Endothelial cell of umbilical vein (primary cell): Measurements from ENCODE around the gene BTN1A1. TPM values are rescaled to one million over a fixed set of nuclear protein-coding genes. Genes with fewer than 3 reads are reported as not detected.

Experiments used
- Bru-seq: library from RNA; stranded (reverse); fragments of 400-500 nt; gene quantifications from one replicate; lab custom pipeline; 2021; lab: Mats Ljungman, UMichigan
- BruChase-seq, 2 experiments: library from RNA; stranded (reverse); fragments of 400-500 nt; gene quantifications; one replicate each; lab custom pipeline; 2021; lab: Mats Ljungman, UMichigan
- BruUV-seq: library from RNA; stranded (reverse); fragments of 400-500 nt; replicated peaks from 2 replicates; lab custom pipeline; 2021; lab: Mats Ljungman, UMichigan
- CTCF ChIA-PET: fragments of 300-600, 350-600 bp; sonication (Branson Sonifier 250); formaldehyde crosslinking; loops from one replicate; lab custom pipeline; 2021; ENCODE audit warnings: antibody characterized with exemption, inconsistent platforms; lab: Charles Lee
- POLR2A ChIA-PET: fragments of 300-600, 350-600 bp; sonication (Branson Sonifier 250); formaldehyde crosslinking; loops from one replicate; lab custom pipeline; 2021; ENCODE audit warnings: antibody characterized with exemption, inconsistent platforms; lab: Charles Lee
- DNase-seq: peaks from one replicate; pipeline ENCODE4 v3.0.0-alpha.2; 2011; ENCODE audit warnings: low read depth, low spot score
- FAIRE-seq: peaks from 2 replicates; lab custom pipeline; 2011; peaks lifted over from hg19 to GRCh38; lab: Jason Lieb, UNC
- H2AFZ ChIP-seq: 2 replicates; pipeline ENCODE4 v1.6.0; 2012; ENCODE audit warnings: low read depth, low read length, control low read depth, inconsistent platforms
- H3K27ac ChIP-seq: 2 replicates; pipeline ENCODE4 v1.5.1; 2011; ENCODE audit warnings: low read depth, mild to moderate bottlenecking, control low read depth, low read length, moderate library complexity; ENCODE audit not compliant: insufficient read depth
- H3K27me3 ChIP-seq, 2 experiments: 2 replicates each; pipeline versions ENCODE4 v1.6.0 to v1.6.1; 2011; ENCODE audit warnings: low read length in 2 of 2, mixed read lengths in 1 of 2; ENCODE audit not compliant: control insufficient read depth in 2 of 2, insufficient read depth in 2 of 2
- H3K36me3 ChIP-seq, 2 experiments: 2 replicates in 1 of 2; 3 replicates in 1 of 2; pipeline ENCODE4 v1.5.1; 2011; ENCODE audit warnings: low read length in 2 of 2, mild to moderate bottlenecking in 1 of 2, moderate library complexity in 1 of 2; ENCODE audit not compliant: control insufficient read depth in 2 of 2, insufficient read depth in 2 of 2; ENCODE audit errors: extremely low read depth in 1 of 2
- H3K4me1 ChIP-seq: 3 replicates; pipeline ENCODE4 v1.5.1; 2011; ENCODE audit warnings: mild to moderate bottlenecking, low read length; ENCODE audit not compliant: control insufficient read depth, insufficient read depth; ENCODE audit errors: extremely low read depth
- H3K4me2 ChIP-seq: 2 replicates; pipeline ENCODE4 v1.6.1; 2011; ENCODE audit warnings: low read length, control low read depth, mixed read lengths; ENCODE audit not compliant: insufficient read depth
- H3K4me3 ChIP-seq, 3 experiments: fragments of 200-600 bp in 1 of 3; sonication (generic), shearing (Covaris generic) in 1 of 3; replicated peaks in 1 of 3; 2 replicates each; pipeline ENCODE4 v1.5.1; 2011 to 2016; ENCODE audit warnings: control low read depth in 3 of 3, low read length in 3 of 3, mild to moderate bottlenecking in 2 of 3, inconsistent platforms in 1 of 3, low read depth in 1 of 3, moderate library complexity in 1 of 3; ENCODE audit not compliant: insufficient read depth in 1 of 3
- H3K79me2 ChIP-seq: 2 replicates; pipeline ENCODE4 v1.6.0; 2012; ENCODE audit warnings: low read length, inconsistent platforms; ENCODE audit not compliant: control insufficient read depth, insufficient read depth
- H3K9ac ChIP-seq: replicated peaks from 2 replicates; pipeline ENCODE3; 2011; ENCODE audit warnings: low read length, control low read depth; ENCODE audit not compliant: insufficient read depth; ENCODE audit errors: extremely low read depth
- H3K9me1 ChIP-seq: replicated peaks from 3 replicates; pipeline ENCODE4 v1.6.0; 2011; ENCODE audit warnings: mild to moderate bottlenecking, low read length; ENCODE audit not compliant: control insufficient read depth, insufficient read depth; ENCODE audit errors: extremely low read depth
- H3K9me3 ChIP-seq: replicated peaks from 2 replicates; pipeline ENCODE4 v1.5.1; 2012; ENCODE audit warnings: low read length, inconsistent platforms; ENCODE audit not compliant: control insufficient read depth, insufficient read depth
- H4K20me1 ChIP-seq: replicated peaks from 2 replicates; pipeline ENCODE3; 2011; ENCODE audit warnings: mild to moderate bottlenecking, low read length; ENCODE audit not compliant: control insufficient read depth, insufficient read depth; ENCODE audit errors: extremely low read depth
- EZH2 ChIP-seq: IDR thresholded peaks from 2 replicates; pipeline ENCODE4 v1.6.1; 2012; ENCODE audit warnings: borderline replicate concordance, low read depth, mild to moderate bottlenecking, moderate library complexity, low read length, inconsistent platforms; ENCODE audit not compliant: severe bottlenecking
- FOS ChIP-seq: IDR thresholded peaks from 2 replicates; pipeline ENCODE4 v1.6.1; 2011; ENCODE audit warnings: mild to moderate bottlenecking, low read length, moderate library complexity, borderline replicate concordance; ENCODE audit not compliant: insufficient read depth
- GATA2 ChIP-seq: IDR thresholded peaks from 2 replicates; pipeline ENCODE4 v1.7.0; 2011; ENCODE audit warnings: low read depth, mild to moderate bottlenecking, moderate library complexity, mixed read lengths, low read length; ENCODE audit not compliant: insufficient read length, insufficient read depth
- JUN ChIP-seq: IDR thresholded peaks from 2 replicates; pipeline ENCODE4 v1.6.1; 2011; ENCODE audit warnings: borderline replicate concordance, low read depth; ENCODE audit not compliant: insufficient read length, insufficient read depth
- MYC ChIP-seq: IDR thresholded peaks from one replicate; pipeline ENCODE4 v1.6.1; 2011; ENCODE audit warnings: mild to moderate bottlenecking, low read depth, low read length
- POLR2A ChIP-seq: IDR thresholded peaks from 2 replicates; pipeline ENCODE4 v1.6.1; 2012; ENCODE audit warnings: low read depth, mild to moderate bottlenecking, control low read depth, low read length
- POLR2AphosphoS5 ChIP-seq: IDR thresholded peaks from 2 replicates; pipeline ENCODE4 v1.6.1; 2012; ENCODE audit warnings: low read depth, mild to moderate bottlenecking, control low read depth, low read length, moderate library complexity; ENCODE audit not compliant: insufficient read depth
- dilution Hi-C: fragments of 300-500 bp; cut with MboI; formaldehyde crosslinking; loops from one replicate; pipeline ENCODE4 v1.15.0; 2019; ENCODE audit warnings: low sequenced_read_pairs; ENCODE audit not compliant: extremely low pct_ligation_motif_present
- intact Hi-C: fragments of 100-400 bp; cut with micrococcal nuclease; formaldehyde crosslinking; loops from one replicate; pipeline ENCODE4 v1.10.0; 2022
- long read RNA-seq: library from polyadenylated mRNA; stranded (forward); transcript quantifications from one replicate; pipeline ENCODE4 v2.0.0, GENCODE V29; 2021
- polyA minus RNA-seq, 3 experiments: library from RNA; depleted of rRNA, polyadenylated mRNA; stranded (reverse); fragments of >200 nt; gene quantifications; 1 replicate in 1 of 3; 2 replicates in 2 of 3; pipeline ENCODE4 v1.2.3, GENCODE V29; 2011
- polyA plus RNA-seq, 4 experiments: library from polyadenylated mRNA; depleted of rRNA in 3 of 4; stranded (reverse) in 3 of 4; unstranded in 1 of 4; fragments of >200 nt; gene quantifications; 2 replicates each; pipeline versions ENCODE4 v1.2.1 to v1.2.3, GENCODE V29; 2011 to 2012; ENCODE audit warnings: missing spikeins in 1 of 4
- total RNA-seq: library from RNA; stranded (reverse); gene quantifications from 2 replicates; pipeline ENCODE4 v1.2.3, GENCODE V29; 2021
- TF ChIP-seq, protein P1 (sequence below): IDR thresholded peaks from 2 replicates; pipeline ENCODE4 v1.6.1; 2011; ENCODE audit not compliant: insufficient read depth, insufficient read length
- TF ChIP-seq, protein P2 (sequence below), 2 donors: IDR thresholded peaks; 1 replicate in 1 of 2; 2 replicates in 1 of 2; pipeline ENCODE4 v1.5.1; 2011; ENCODE audit warnings: low read length in 2 of 2, mild to moderate bottlenecking in 2 of 2, moderate library complexity in 2 of 2, control low read depth in 1 of 2, inconsistent platforms in 1 of 2, low read depth in 1 of 2; ENCODE audit not compliant: insufficient read depth in 1 of 2; ENCODE audit errors: extremely low read depth in 1 of 2

BTN1A1 gene
- total RNA-seq (not detected in 2 replicates), polyA plus RNA-seq (not detected in 2 replicates), polyA minus RNA-seq (not detected in 2 replicates), Bru-seq, nascent RNA (not detected), BruChase-seq, experiment 1, labeled RNA remaining after a 6-hour chase (not detected), BruChase-seq, experiment 2, labeled RNA remaining after a 2-hour chase (not detected)
- polyA plus RNA-seq (2011; cell fraction: cytosol; rRNA removed): not detected in 2 replicates
- polyA plus RNA-seq (2011; cell fraction: nucleus; rRNA removed): not detected in 2 replicates
- polyA plus RNA-seq (2012): not detected in 2 replicates
- polyA minus RNA-seq (2011; cell fraction: cytosol; rRNA and poly(A)+ RNA removed): not detected
- polyA minus RNA-seq (2011; cell fraction: nucleus; rRNA and poly(A)+ RNA removed): not detected in 2 replicates
- long read RNA-seq: 0 reads

DNA sequence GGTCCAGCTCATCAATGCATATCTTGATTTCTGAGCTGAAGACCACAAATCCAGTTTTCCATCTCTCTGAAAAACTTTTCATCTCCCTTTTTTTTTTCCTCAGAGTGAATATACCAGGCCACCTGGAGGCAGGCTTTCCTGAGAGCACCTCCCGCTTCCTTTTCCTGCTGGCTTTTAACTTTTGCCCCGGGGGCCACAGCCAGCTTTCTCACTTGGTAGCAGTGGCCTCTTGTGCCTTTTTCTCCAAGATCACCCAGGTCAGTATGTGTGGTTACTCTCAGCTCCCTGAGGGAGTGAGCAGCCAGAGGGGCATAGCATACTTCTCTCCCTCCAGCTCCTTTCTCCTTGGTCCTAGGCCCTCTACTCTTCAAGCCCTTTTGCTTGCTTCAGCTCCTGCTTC is at the start of gene BTN1A1:
BTN1A1 (plus strand) TSS at position 202 of the 400 bp plus-strand sequence. CDS start 984 bp downstream, outside the sequence.
- intact Hi-C loops (no loop called here), dilution Hi-C loops (no loop called here)
- no peaks in the 10 kb centered on the region for H3K36me3 ChIP-seq
- BruUV-seq: no TSS peak
- FAIRE-seq (no peak), DNase-seq (no peak)
- no peaks in the 10 kb centered on the region for H3K9me1 ChIP-seq
- no peaks in the 10 kb centered on the region for H4K20me1 ChIP-seq
- H3K4me2 ChIP-seq: no peak within 1 kb of the TSS
- H3K79me2 ChIP-seq: no peaks in the 10 kb centered on the region
- no peak within 1 kb of the TSS for H3K9ac ChIP-seq
- TF ChIP-seq POLR2A (no peak), EZH2 (no peak), FOS (no peak), MYC (no peak), JUN (no peak), POLR2AphosphoS5 (no peak)
- POLR2A ChIA-PET: no interaction called here
- H3K9me3 ChIP-seq: no peaks in the 10 kb centered on the region
- CTCF ChIA-PET: no interaction called here
- no peak within 1 kb of the TSS for H2AFZ ChIP-seq
- H3K4me1 ChIP-seq: peaks cover 5% of the 10 kb centered on the region
- peaks cover 41 to 55% of the 10 kb centered on the region in 2 experiments for H3K27me3 ChIP-seq
- no peak within 1 kb of the TSS for H3K27ac ChIP-seq
- no peak within 1 kb of the TSS for H3K4me3 ChIP-seq

GRCh38 chr6:26452631-26453235 is 47.4 kb upstream of the BTN1A1 start:
- Histone ChIP-seq H3K9ac (no peak overlapping the region), H3K79me2 (no peaks in the 10 kb centered on the region), H2AFZ (no peak overlapping the region), H3K9me1 (no peaks in the 10 kb centered on the region), H3K27me3 (no peaks in the 10 kb centered on the region), H3K4me2 (no peak overlapping the region), H3K9me3 (no peaks in the 10 kb centered on the region), H3K36me3 (no peaks in the 10 kb centered on the region), H3K4me1 (peaks cover 9% of the 10 kb centered on the region), H3K27ac (no peak overlapping the region), H3K4me3 (no peak overlapping the region), H4K20me1 (no peaks in the 10 kb centered on the region)
- dilution Hi-C loops (no loop called here), intact Hi-C loops (no loop called here)
- FAIRE-seq (no peak), DNase-seq (no peak)
- ChIA-PET CTCF (interaction anchor here (1.2 to 1.3 kb wide), 3 partner anchors 42 to 111 kb away, joined by 3 to 7 read pairs (median 4); no protein-coding TSS in a partner anchor), POLR2A (no interaction called here)
- BruUV-seq: no TSS peak
- TF ChIP-seq, protein P1, sequence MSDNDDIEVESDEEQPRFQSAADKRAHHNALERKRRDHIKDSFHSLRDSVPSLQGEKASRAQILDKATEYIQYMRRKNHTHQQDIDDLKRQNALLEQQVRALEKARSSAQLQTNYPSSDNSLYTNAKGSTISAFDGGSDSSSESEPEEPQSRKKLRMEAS: no peak
- TF ChIP-seq EZH2: no peak
- TF ChIP-seq GATA2: no peak
- TF ChIP-seq MYC: no peak
- no peak for TF ChIP-seq JUN
- TF ChIP-seq, protein P2, sequence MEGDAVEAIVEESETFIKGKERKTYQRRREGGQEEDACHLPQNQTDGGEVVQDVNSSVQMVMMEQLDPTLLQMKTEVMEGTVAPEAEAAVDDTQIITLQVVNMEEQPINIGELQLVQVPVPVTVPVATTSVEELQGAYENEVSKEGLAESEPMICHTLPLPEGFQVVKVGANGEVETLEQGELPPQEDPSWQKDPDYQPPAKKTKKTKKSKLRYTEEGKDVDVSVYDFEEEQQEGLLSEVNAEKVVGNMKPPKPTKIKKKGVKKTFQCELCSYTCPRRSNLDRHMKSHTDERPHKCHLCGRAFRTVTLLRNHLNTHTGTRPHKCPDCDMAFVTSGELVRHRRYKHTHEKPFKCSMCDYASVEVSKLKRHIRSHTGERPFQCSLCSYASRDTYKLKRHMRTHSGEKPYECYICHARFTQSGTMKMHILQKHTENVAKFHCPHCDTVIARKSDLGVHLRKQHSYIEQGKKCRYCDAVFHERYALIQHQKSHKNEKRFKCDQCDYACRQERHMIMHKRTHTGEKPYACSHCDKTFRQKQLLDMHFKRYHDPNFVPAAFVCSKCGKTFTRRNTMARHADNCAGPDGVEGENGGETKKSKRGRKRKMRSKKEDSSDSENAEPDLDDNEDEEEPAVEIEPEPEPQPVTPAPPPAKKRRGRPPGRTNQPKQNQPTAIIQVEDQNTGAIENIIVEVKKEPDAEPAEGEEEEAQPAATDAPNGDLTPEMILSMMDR (IDR thresholded peaks at IDR 0.05; ENCODE audit: extremely low read depth in 1 of 2, insufficient read depth in 1 of 2, low read depth in 1 of 2, low read length in 2 of 2): no peak
- no peak for TF ChIP-seq FOS
- no peak for TF ChIP-seq POLR2A
- TF ChIP-seq POLR2AphosphoS5: no peak
